ENCODE measurements around the gene DPYD.

DPYD gene

DNA sequence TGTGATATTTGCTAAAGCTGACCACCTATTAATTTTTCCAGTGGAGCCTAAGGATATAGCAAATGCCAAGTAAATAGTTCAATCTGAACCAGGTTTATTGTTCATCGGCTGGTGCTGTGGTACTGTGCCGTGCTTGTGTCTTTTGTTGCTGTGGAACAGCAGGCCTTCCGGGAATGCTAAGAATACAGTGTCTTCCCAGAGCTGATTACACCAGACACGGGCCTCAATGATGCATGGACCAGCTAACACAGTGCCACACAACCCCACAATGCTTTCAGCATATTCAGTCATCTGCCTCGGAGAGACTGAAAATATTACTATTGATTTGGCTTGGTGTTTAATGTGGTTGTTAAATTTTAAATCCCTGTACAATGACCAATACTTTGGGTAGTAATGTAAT is 783.8 kb downstream of the DPYD start:
- Histone ChIP-seq H3K4me3 (ENCODE audit: low read length, poor library complexity, severe bottlenecking) (no peak overlapping the region), H3K27me3 (ENCODE audit: insufficient read depth, low read length, poor library complexity, severe bottlenecking) (no peaks in the 10 kb centered on the region), H3K9me2 (replicated peaks; ENCODE audit: low read depth, low read length) (no peaks in the 10 kb centered on the region), H3K9ac (ENCODE audit: low read depth, low read length, poor library complexity, severe bottlenecking) (no peak overlapping the region), H3K4me2 (ENCODE audit: low read depth, low read length, poor library complexity, severe bottlenecking) (no peak overlapping the region), H3K36me3 (ENCODE audit: insufficient read depth, low read length) (no peaks in the 10 kb centered on the region), H3K9me3 (ENCODE audit: insufficient read depth, low read depth, low read length) (no peaks in the 10 kb centered on the region), H3K4me1 (ENCODE audit: insufficient read depth, low read length, poor library complexity, severe bottlenecking) (peaks cover 13% of the 10 kb centered on the region), H3F3A (ENCODE audit: low read depth) (no peaks in the 10 kb centered on the region), H2AFZ (ENCODE audit: low read length) (no peak overlapping the region), H4K20me1 (ENCODE audit: insufficient read depth, low read length, poor library complexity, severe bottlenecking) (no peaks in the 10 kb centered on the region), H3K79me2 (ENCODE audit: insufficient read depth, low read length) (no peaks in the 10 kb centered on the region)
- TF ChIP-seq, protein P1, sequence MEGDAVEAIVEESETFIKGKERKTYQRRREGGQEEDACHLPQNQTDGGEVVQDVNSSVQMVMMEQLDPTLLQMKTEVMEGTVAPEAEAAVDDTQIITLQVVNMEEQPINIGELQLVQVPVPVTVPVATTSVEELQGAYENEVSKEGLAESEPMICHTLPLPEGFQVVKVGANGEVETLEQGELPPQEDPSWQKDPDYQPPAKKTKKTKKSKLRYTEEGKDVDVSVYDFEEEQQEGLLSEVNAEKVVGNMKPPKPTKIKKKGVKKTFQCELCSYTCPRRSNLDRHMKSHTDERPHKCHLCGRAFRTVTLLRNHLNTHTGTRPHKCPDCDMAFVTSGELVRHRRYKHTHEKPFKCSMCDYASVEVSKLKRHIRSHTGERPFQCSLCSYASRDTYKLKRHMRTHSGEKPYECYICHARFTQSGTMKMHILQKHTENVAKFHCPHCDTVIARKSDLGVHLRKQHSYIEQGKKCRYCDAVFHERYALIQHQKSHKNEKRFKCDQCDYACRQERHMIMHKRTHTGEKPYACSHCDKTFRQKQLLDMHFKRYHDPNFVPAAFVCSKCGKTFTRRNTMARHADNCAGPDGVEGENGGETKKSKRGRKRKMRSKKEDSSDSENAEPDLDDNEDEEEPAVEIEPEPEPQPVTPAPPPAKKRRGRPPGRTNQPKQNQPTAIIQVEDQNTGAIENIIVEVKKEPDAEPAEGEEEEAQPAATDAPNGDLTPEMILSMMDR (conservative IDR thresholded peaks at IDR 0.05; ENCODE audit: low read length), result no peak
- TF ChIP-seq EZH2phosphoT487 (IDR thresholded peaks at IDR 0.05; ENCODE audit: borderline replicate concordance), result no peak

DNA sequence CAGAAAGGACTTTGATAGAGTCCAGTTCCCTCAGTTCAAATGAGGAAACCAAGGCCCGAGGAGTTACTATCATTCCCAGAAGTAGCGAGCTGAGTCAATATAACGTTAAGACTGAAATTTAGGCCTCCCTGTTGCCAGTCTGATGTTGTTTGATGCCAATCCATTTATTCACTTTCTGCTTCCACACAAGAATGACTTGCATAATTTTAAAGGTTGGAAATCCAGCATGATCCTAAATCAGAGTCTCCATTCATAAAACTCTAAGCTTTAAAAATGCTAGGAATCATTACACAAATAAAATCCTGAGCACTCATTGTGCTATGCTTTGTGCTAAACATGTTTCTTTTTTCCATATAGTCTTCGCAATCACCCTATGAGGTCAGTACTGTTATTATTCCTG is 784.9 kb downstream of the DPYD start:
- no peaks in the 10 kb centered on the region for H4K20me1 ChIP-seq (ENCODE audit: insufficient read depth, low read length, poor library complexity, severe bottlenecking)
- no peak for TF ChIP-seq EZH2phosphoT487 (IDR thresholded peaks at IDR 0.05; ENCODE audit: borderline replicate concordance)
- TF ChIP-seq, protein P1 (conservative IDR thresholded peaks at IDR 0.05; ENCODE audit: low read length), result no peak
- H3K9ac ChIP-seq (ENCODE audit: low read depth, low read length, poor library complexity, severe bottlenecking), result no peak overlapping the region
- no peaks in the 10 kb centered on the region for H3K36me3 ChIP-seq (ENCODE audit: insufficient read depth, low read length)
- H3K4me2 ChIP-seq (ENCODE audit: low read depth, low read length, poor library complexity, severe bottlenecking), result no peak overlapping the region
- H3K4me1 ChIP-seq (ENCODE audit: insufficient read depth, low read length, poor library complexity, severe bottlenecking), result peaks cover 13% of the 10 kb centered on the region
- no peak overlapping the region for H3K4me3 ChIP-seq (ENCODE audit: low read length, poor library complexity, severe bottlenecking)
- no peaks in the 10 kb centered on the region for H3F3A ChIP-seq (ENCODE audit: low read depth)
- no peaks in the 10 kb centered on the region for H3K27me3 ChIP-seq (ENCODE audit: insufficient read depth, low read length, poor library complexity, severe bottlenecking)
- H3K79me2 ChIP-seq (ENCODE audit: insufficient read depth, low read length), result no peaks in the 10 kb centered on the region
- H3K9me2 ChIP-seq (replicated peaks; ENCODE audit: low read depth, low read length), result no peaks in the 10 kb centered on the region
- no peaks in the 10 kb centered on the region for H3K9me3 ChIP-seq (ENCODE audit: insufficient read depth, low read depth, low read length)
- no peak overlapping the region for H2AFZ ChIP-seq (ENCODE audit: low read length)

DNA sequence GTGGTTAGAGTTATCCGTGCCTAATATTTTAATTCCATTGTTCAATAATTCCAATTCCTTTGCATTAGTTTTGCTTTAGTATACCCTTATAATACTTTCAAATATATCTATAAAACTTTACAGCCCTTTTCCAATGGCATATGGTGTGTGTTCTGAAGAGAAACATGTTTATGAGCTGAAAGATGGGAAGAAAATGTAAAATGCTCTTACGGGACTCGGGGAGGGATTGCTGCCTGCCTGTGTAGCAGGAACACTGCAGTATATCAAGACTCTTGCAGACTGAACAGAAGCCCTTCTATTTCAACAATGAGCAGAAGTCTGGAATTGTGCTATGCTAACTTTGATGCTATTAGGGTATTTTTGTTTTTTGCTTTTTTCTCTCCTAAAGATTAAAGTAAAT is 792.4 kb downstream of the DPYD start:
- Histone ChIP-seq H3K4me1 (ENCODE audit: insufficient read depth, low read length, poor library complexity, severe bottlenecking) (no peaks in the 10 kb centered on the region), H3K27me3 (ENCODE audit: insufficient read depth, low read length, poor library complexity, severe bottlenecking) (no peaks in the 10 kb centered on the region), H3K9me3 (ENCODE audit: insufficient read depth, low read depth, low read length) (no peaks in the 10 kb centered on the region), H3K9me2 (replicated peaks; ENCODE audit: low read depth, low read length) (no peaks in the 10 kb centered on the region), H3K4me3 (ENCODE audit: low read length, poor library complexity, severe bottlenecking) (no peak overlapping the region), H3K36me3 (ENCODE audit: insufficient read depth, low read length) (no peaks in the 10 kb centered on the region), H3K9ac (ENCODE audit: low read depth, low read length, poor library complexity, severe bottlenecking) (no peak overlapping the region), H4K20me1 (ENCODE audit: insufficient read depth, low read length, poor library complexity, severe bottlenecking) (no peaks in the 10 kb centered on the region), H3K79me2 (ENCODE audit: insufficient read depth, low read length) (no peaks in the 10 kb centered on the region), H3K4me2 (ENCODE audit: low read depth, low read length, poor library complexity, severe bottlenecking) (no peak overlapping the region), H3F3A (ENCODE audit: low read depth) (no peaks in the 10 kb centered on the region), H2AFZ (ENCODE audit: low read length) (no peak overlapping the region)
- TF ChIP-seq, protein P1 (conservative IDR thresholded peaks at IDR 0.05; ENCODE audit: low read length), result no peak

Data from Loucy (cell line).